HUES6 (cell line): Measurements from ENCODE around the gene TRERF1.

Experiments
- H3K27ac ChIP-seq: 2 replicates; pipeline ENCODE4 v1.7.0; 2013; ENCODE audit warnings: low read depth, mild to moderate bottlenecking, low read length, inconsistent platforms
- H3K27me3 ChIP-seq: 2 replicates; pipeline ENCODE4 v1.6.1; 2013; ENCODE audit warnings: low read length; ENCODE audit not compliant: control insufficient read depth, insufficient read depth
- H3K36me3 ChIP-seq: 2 replicates; pipeline ENCODE4 v1.6.1; 2013; ENCODE audit warnings: low read length; ENCODE audit not compliant: control insufficient read depth, insufficient read depth
- H3K4me1 ChIP-seq: 2 replicates; pipeline ENCODE4 v1.6.1; 2013; ENCODE audit warnings: low read length; ENCODE audit not compliant: control insufficient read depth, insufficient read depth
- H3K4me3 ChIP-seq: 2 replicates; pipeline ENCODE4 v1.5.1; 2013; ENCODE audit warnings: low read depth, low read length
- H3K9ac ChIP-seq: one replicate; pipeline ENCODE4 v1.6.1; 2013; ENCODE audit warnings: mild to moderate bottlenecking, low read length
- H3K9me3 ChIP-seq: 2 replicates; pipeline ENCODE4 v1.6.1; 2013; ENCODE audit warnings: low read depth, low read length; ENCODE audit not compliant: control insufficient read depth, insufficient read depth

TRERF1 gene

DNA sequence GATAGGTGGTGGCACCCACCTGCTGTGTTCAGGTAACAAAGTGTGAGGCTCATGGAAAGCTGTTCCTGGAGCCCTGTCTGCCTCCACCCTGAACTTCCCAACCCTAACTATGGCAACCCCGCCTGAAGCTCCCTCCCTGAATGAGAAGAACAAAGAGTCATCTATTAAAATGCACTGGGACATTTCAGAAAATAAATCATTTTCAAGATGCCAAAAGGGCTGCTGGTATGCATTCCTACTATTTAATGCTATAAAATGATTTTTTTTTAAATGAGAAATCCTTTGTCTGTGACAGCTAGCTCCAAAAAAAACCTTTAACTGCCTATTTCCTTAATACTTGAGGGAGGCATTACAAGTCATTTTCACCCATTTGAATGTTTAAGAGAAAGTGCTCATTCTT, 149.7 kb downstream of the TRERF1 start:
- H3K27me3 ChIP-seq, result no peaks in the 10 kb centered on the region
- no peak overlapping the region for H3K9ac ChIP-seq
- H3K4me1 ChIP-seq, result peaks cover 27% of the 10 kb centered on the region
- peaks cover 4% of the 10 kb centered on the region; the same call in 1 of the 2 replicates for H3K36me3 ChIP-seq
- H3K9me3 ChIP-seq, result no peaks in the 10 kb centered on the region
- no peak overlapping the region for H3K27ac ChIP-seq
- H3K4me3 ChIP-seq, result no peak overlapping the region

DNA sequence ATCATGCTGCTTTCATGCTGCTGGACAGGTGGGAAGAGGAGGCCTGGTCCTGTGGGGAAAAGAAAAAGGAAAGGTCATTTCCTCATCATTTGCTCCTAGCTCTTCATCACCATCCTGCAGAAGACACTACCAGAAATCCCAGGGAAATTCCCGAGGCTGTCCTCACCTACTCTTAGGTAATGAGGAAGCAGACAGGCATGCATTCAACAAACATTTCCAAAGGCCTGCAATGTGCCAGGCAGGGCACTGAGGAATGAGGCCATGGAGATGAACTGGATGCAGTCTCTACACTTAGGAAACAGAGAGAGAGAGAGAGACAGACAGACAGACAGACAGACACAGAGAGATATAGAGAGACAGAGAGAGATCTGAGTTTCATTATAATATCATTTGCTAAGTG, 151.0 kb downstream of the TRERF1 start:
- Histone ChIP-seq H3K27me3 (no peaks in the 10 kb centered on the region), H3K9ac (no peak overlapping the region), H3K36me3 (peaks cover 4% of the 10 kb centered on the region; the same call in 1 of the 2 replicates), H3K4me3 (no peak overlapping the region), H3K9me3 (no peaks in the 10 kb centered on the region), H3K4me1 (peaks cover 27% of the 10 kb centered on the region), H3K27ac (no peak overlapping the region)

DNA sequence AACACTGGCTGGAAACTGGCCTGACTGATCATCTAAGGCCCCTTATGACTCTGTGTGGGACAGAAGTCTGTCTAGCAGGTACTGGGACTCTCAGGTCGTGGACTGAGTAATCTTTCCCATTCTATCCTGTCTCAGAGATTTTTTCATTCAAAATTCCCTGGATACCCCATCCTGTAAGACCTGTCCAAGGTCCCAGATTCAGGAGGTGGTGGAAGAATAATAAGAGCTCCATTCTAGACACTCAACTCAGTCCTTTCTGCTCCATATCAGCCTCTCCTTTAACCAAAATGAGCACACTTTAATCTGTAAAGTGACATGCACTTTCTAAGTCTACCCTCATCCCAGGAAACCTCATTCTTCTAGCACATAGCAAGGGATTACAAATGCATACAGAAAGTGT, 151.5 kb downstream of the TRERF1 start:
- Histone ChIP-seq H3K36me3 (peaks cover 4% of the 10 kb centered on the region; the same call in 1 of the 2 replicates), H3K4me1 (peaks cover 26% of the 10 kb centered on the region), H3K4me3 (no peak overlapping the region), H3K9ac (no peak overlapping the region), H3K27ac (no peak overlapping the region), H3K9me3 (no peaks in the 10 kb centered on the region), H3K27me3 (no peaks in the 10 kb centered on the region)

DNA sequence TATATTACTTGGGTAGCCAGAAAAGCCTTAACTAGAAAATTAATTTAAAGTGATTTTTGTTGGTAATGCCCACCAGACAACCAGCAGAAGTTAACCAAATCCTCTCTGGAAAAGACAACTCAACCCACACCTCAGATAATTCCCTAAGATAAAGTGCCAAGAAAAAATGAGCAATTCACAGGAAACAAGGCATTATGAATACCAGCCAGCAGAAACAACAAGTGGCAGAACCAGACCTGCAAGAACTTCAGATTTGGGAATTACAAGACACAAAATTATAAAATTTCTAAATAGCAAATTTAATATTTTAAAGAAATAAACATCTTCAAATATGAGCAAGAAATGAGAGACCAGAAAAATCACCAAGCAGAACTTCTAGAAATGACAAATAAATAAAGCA, 154.1 kb downstream of the TRERF1 start:
- Histone ChIP-seq H3K9ac (no peak overlapping the region), H3K36me3 (peaks cover 7% of the 10 kb centered on the region; the same call in 1 of the 2 replicates), H3K27me3 (no peaks in the 10 kb centered on the region), H3K4me3 (no peak overlapping the region), H3K27ac (no peak overlapping the region), H3K9me3 (no peaks in the 10 kb centered on the region), H3K4me1 (peaks cover 12% of the 10 kb centered on the region)

DNA sequence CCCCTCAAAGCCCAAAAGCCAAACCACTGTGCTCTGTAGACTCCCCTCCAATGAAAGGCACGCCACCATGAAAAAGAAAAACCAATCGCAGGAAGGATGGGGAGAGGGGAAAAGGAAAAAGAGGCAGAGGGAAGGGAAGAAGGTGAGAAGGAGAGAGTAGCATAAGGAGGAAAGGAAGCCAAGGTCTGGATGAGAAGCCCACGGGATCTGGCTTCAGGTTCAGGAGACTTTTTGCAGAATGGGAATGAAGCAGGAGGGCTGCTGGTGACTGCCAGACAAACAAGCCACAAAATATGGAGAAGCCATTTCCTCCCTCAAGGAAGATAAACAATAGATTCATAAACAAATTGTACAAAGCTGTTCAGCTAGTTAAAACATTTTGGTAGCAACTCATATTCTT, 155.1 kb downstream of the TRERF1 start:
- Histone ChIP-seq H3K36me3 (peaks cover 7% of the 10 kb centered on the region; the same call in 1 of the 2 replicates), H3K4me3 (no peak overlapping the region), H3K9ac (no peak overlapping the region), H3K4me1 (peaks cover 1% of the 10 kb centered on the region), H3K9me3 (no peaks in the 10 kb centered on the region), H3K27ac (no peak overlapping the region), H3K27me3 (no peaks in the 10 kb centered on the region)

DNA sequence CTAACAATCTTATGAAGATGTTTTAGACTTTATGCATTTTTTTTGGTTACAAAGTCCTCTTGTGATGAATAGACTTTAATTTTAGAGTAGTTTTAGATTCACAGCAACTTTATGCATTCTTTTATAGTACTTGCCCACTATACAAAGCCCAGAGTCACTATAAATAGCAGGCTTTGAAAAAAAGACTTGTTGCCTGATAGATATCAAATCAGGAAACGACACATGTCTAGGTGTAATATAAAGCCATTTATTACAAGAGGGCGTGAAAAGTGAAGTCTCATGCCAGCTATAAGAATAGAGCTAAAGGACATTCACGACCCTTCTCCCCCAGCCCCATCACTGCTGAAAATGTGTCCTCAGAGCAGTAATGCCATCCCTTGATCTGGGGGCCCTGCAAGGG, 156.0 kb downstream of the TRERF1 start:
- Histone ChIP-seq H3K36me3 (peaks cover 7% of the 10 kb centered on the region; the same call in 1 of the 2 replicates), H3K9ac (no peak overlapping the region), H3K27me3 (no peaks in the 10 kb centered on the region), H3K4me3 (no peak overlapping the region), H3K9me3 (no peaks in the 10 kb centered on the region), H3K4me1 (no peaks in the 10 kb centered on the region; the same call in 1 of the 2 replicates), H3K27ac (no peak overlapping the region)

DNA sequence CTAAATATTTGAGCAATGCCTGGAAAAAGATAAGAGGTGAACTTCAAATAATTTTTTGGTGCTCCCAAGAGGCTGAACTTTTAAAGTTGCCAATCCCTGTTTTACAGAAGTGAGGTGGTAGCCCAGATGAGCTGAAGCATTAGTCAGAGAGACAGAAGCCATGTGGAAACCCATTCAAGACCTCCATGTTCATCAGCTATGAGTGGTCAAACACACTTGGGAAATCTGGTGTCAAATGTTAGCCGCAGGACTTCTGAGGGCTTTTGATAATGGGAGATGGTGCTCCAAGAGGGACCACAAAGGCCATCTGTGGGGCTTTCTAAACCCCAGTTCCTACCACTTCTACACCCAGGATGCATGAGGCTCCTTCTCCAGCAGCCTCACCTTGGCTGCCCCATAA, 156.5 kb downstream of the TRERF1 start:
- Histone ChIP-seq H3K4me1 (no peaks in the 10 kb centered on the region; the same call in 1 of the 2 replicates), H3K27me3 (no peaks in the 10 kb centered on the region), H3K27ac (no peak overlapping the region), H3K36me3 (peaks cover 7% of the 10 kb centered on the region; the same call in 1 of the 2 replicates), H3K9ac (no peak overlapping the region), H3K9me3 (no peaks in the 10 kb centered on the region), H3K4me3 (no peak overlapping the region)

DNA sequence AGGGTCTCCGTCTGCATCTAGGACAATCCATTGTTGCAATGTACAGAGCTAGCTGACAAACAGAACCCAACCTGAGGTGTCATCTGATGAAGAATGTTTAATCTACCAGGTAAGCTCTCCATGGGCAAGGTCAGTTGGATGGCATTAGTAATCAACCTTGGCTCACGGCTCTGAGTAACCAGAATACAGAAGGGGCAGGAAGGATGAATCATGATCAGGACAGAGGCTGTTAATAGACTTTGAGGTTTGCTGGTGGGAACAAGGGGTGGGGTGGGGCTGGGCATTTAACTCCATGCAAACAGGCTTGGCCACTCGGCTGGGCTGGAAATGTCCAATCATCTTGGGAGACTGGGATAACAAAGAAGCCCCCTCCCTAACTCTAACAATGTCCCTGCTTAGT, 157.0 kb downstream of the TRERF1 start:
- H3K4me1 ChIP-seq, result no peaks in the 10 kb centered on the region; the same call in 1 of the 2 replicates
- peaks cover 4% of the 10 kb centered on the region; the same call in 1 of the 2 replicates for H3K36me3 ChIP-seq
- H3K4me3 ChIP-seq, result no peak overlapping the region
- H3K9ac ChIP-seq, result no peak overlapping the region
- no peaks in the 10 kb centered on the region for H3K27me3 ChIP-seq
- H3K27ac ChIP-seq, result no peak overlapping the region
- no peaks in the 10 kb centered on the region for H3K9me3 ChIP-seq

DNA sequence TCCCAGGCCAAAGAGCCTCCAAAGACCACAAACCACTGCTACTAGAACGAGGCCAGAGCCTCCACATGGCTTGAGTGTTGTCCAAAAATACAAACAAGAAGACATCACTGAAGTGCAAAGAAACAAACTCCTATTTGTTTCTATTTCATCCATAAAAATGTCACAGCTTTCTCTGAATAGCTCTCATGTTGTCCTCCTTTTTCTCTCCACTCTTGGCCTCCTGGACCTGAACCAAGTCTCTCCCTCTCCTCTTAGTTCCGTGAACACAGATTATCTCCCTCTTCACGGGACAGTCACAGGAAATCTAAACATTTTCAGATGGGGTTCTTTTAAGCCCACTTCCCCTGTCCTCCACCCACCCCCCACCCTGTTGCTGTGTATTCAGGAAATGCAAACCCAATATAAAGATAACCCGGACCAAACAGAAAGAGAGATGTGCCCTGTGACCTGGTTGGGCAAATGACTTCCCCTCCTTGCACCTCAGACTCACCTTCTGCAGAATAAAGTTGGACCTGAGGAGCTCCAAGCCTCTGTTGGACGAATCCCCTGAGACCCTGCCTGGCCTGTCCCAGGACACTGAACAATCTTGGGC, 158.2 kb downstream of the TRERF1 start:
- Histone ChIP-seq H3K4me3 (no peak overlapping the region), H3K27me3 (no peaks in the 10 kb centered on the region), H3K36me3 (peaks cover 3% of the 10 kb centered on the region; the same call in 1 of the 2 replicates), H3K4me1 (no peaks in the 10 kb centered on the region; the same call in 1 of the 2 replicates), H3K9me3 (no peaks in the 10 kb centered on the region), H3K9ac (no peak overlapping the region), H3K27ac (no peak overlapping the region)

DNA sequence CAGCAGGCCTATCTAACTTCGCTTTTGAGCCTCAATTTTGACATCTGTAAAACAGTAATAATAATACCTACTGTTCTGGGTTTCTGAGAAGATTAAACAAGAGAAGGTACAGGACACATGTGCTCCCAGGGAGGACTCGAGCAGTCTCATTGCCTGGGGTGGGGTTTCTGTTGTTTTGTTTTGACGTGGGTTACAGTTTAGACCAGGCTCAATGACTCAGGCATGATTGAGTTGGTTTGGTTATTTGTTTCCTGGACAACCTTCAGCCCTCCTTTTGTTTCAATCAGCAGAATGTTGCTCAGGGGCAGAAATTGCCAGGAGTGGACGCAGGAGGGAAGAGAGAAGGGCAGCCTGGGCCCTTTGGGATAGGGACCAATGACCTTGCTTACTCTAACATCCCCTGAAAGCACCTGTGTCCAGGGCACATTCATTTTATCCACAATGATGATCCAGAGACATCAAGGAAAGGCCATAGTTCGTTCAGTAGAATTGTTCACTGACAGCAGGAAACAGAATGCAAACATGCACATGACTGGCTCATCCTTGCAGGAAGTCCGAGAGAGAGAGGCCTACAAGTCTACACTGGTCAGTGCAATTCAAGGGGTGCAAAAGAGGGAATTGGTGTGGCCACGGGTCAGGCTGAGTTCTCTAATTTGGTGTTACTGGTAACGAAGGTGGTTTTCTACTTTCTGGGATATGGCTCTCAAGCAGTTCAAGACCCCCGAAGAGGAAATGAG, 159.6 kb downstream of the TRERF1 start:
- H3K4me3 ChIP-seq, result no peak overlapping the region
- no peaks in the 10 kb centered on the region for H3K27me3 ChIP-seq
- peaks cover 3% of the 10 kb centered on the region; the same call in 1 of the 2 replicates for H3K36me3 ChIP-seq
- no peak overlapping the region for H3K9ac ChIP-seq
- H3K27ac ChIP-seq, result no peak overlapping the region
- no peaks in the 10 kb centered on the region for H3K9me3 ChIP-seq
- H3K4me1 ChIP-seq, result no peaks in the 10 kb centered on the region; the same call in 1 of the 2 replicates

DNA sequence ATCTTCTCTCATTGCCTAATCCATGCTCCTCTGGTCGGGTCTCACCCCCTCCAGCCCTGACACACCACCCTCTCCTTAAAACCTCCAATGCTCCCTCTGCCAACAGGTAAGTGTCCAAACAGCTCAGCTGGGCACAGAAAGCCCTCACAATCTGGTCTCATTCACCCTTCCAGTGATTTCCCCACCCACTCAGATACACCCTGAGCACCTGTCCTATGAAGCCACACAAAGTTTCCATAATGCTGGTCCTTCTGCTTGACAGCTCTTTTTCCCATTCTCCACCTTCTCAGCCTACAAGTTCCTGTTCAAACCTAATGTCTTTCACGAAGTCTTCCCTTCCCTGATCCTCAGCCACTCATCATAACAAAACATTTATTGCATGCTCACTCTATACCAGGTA, 164.0 kb downstream of the TRERF1 start:
- Histone ChIP-seq H3K27ac (no peak overlapping the region), H3K36me3 (no peaks in the 10 kb centered on the region), H3K9ac (no peak overlapping the region), H3K9me3 (peaks cover 3% of the 10 kb centered on the region; the same call in 1 of the 2 replicates), H3K4me1 (no peaks in the 10 kb centered on the region; the same call in none of the 2 replicates), H3K4me3 (no peak overlapping the region), H3K27me3 (no peaks in the 10 kb centered on the region)
